ENCODE results near the gene MTHFS.
"Not testable (repeated sequence)": the region's sequence is repeated elsewhere in the genome, so short reads cannot be mapped to it uniquely, and the experiment has no call there.

MTHFS gene

GRCh38 chr15:79896634-79897379 is at the start of gene MTHFS:
Gene MTHFS, minus strand, starts transcription at chr15:79897014. Its CDS starts 26 bp downstream, at chr15:79896988.
- peak; percentile 53 for DNase-seq

- DNase-seq = no peak
These were observed 47.8 kb upstream of the MTHFS start for GRCh38 chr15:79944622-79945021.

DNA sequence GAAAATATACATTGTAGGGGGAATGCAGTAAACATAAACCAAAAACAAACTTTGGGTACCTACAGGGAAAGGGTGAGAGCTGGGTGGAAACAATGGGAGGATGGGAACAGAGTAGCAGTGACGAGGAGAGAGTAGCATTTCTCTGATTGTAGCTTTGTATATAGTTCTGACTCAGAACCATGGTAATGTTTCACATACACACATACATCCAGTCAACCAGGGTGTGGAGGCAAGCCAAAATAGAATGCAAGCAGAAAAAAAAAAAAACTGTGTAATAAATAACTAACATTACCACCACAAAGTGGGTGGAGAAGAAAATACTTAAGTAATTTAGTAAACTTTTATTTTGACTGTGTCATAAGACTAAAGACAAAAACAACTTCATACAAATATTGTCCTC is 47.0 kb upstream of the MTHFS start:
- no peak for DNase-seq

GRCh38 chr15:79942741-79943481 is 46.1 kb upstream of the MTHFS start:
- no peak for DNase-seq

DNA sequence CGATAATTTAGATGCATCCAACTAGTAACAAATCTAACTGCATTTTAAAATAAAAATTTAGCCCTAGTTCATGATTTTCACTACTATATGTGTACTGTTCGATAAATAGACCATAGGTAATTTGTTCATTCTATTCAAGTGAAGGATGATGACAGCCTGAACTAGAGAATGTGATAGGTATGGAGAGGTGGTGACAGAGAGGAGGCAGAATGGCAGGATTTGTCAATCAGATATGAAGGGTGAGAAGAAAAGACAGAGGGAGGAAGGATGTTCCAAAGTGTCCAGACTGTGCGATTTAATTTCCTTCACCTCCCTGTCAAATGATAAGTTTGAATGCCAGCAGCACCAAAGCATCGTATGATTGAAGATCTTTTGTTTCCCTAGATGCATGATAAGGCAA is 42.6 kb upstream of the MTHFS start:
- DNase-seq = no peak

DNA sequence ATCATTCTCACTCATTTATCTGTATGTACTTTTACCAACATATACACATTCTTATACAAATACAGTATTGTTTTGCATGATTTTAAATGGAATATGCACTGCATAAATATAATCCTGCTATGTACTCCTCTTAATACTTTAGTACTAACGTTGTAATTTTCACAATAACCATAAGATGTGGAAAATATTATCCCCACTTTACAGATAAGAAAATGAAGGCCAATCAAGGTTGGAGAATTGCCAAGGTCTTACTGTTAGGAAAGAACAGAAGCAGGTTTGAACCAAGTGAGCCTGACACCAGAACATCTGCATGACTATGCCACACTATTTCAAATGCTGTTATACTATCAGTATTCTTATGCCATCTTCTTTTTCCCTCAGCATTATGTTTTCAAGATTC is 41.3 kb upstream of the MTHFS start:
- DNase-seq = no peak

GRCh38 chr15:79935556-79936201 is 38.9 kb upstream of the MTHFS start:
- DNase-seq = not testable (repeated sequence)

DNA sequence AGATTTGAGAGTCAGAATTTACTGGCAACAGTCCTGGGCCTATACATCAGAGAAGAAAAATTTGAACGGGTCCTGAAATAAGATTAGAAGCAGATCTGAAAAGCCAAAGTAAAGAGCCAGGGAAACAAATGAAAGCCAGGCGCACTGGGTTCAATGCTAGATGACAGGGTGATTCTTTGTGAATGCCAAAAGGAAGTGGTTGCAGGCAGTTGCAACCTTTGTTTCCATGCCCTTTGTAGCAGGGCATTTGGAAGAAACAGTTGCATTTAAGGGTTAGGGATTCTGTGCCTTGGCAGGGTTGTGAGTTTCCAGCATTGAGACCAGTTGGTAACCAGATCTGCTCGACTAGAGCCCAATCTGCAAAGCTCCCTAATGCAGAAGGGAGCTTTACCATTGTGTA is 36.4 kb upstream of the MTHFS start:
- no peak for DNase-seq

GRCh38 chr15:79932447-79932846 is 35.6 kb upstream of the MTHFS start:
- DNase-seq = no peak

- DNase-seq = no peak
These were observed 33.7 kb upstream of the MTHFS start for GRCh38 chr15:79930516-79930915.

DNA sequence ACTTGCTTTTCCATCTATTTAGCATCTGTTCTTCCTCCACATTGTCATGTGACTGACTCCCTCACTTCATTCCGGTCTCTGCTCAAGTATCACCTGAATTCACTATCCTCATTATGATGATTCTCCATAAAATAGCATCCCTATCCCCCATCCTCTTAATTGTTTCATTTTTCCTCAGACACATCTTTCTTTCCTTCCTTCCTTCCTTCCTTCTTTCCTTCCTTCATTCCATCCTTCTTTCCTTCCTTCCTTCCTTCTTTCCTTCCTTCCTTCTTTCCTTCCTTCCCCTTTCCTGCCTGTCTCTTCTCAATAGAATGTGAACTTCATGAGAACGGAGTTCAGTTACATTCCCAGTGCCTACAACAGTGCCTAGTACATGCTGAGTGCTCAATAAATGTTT is 32.6 kb upstream of the MTHFS start:
- no peak for DNase-seq

GRCh38 chr15:79926116-79926515 is 29.3 kb upstream of the MTHFS start:
- not testable (repeated sequence) for DNase-seq

DNA sequence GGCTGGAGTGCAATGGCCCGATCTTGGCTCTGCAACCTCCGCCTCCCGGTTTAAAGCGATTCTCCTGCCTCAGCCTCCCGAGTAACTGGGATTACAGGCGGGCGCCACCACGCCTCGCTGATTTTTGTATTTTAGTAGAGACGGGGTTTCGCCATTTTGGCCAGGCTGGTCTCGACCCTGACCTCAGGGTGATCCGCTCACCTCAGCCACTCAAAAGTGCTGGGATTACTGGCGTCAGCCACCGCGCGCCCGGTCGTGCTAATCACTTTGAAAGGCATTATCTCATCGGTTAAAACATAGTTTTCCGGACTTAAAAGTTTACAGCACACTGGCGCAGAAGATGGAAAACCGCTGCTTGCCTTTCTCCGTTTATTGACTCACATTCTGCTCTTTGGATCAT is 27.6 kb upstream of the MTHFS start:
- DNase-seq = no peak

GRCh38 chr15:79923515-79924169 is 26.8 kb upstream of the MTHFS start:
- DNase-seq = peak; percentile 90

GRCh38 chr15:79923079-79923514 is 26.3 kb upstream of the MTHFS start:
- peak; percentile 17 for DNase-seq

- no peak for DNase-seq
These were observed 25.8 kb upstream of the MTHFS start for GRCh38 chr15:79922512-79923078.

DNA sequence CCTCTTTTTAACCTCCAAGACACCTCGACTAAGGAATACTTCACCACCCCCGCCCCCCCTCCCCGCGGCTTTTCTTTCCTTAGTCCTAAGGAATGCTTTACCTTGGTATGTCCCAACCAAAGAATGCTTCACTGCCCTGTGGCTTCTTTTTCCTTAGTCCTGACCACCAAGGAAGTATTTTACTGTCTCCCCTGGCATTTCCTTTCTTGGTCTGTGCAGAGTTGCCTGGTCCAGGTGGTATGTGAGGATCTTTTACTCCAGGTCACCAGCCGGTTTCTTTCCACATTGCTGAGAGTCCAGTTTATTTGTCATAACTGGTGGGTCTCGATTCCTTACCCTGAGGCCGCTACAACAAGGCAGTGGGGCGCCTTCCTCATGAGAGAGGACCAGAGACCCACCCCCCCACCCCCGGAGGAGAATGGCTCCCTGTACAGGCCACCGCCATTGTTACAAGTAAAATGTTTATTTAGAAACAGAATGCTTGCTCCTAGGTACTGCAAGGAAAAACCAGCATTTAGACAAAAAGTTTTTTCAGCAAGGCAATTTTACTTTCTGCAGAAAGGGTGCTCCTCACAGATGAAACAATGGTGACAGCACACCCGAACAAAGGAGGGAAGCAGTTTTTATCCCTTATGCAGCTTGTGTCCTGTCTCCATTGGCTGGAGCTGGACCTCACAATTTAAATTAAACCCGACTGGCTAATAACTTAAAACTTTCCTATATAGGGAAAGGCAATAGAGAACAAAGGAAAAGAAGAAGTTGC is 23.1 kb upstream of the MTHFS start:
- no peak for DNase-seq

DNA sequence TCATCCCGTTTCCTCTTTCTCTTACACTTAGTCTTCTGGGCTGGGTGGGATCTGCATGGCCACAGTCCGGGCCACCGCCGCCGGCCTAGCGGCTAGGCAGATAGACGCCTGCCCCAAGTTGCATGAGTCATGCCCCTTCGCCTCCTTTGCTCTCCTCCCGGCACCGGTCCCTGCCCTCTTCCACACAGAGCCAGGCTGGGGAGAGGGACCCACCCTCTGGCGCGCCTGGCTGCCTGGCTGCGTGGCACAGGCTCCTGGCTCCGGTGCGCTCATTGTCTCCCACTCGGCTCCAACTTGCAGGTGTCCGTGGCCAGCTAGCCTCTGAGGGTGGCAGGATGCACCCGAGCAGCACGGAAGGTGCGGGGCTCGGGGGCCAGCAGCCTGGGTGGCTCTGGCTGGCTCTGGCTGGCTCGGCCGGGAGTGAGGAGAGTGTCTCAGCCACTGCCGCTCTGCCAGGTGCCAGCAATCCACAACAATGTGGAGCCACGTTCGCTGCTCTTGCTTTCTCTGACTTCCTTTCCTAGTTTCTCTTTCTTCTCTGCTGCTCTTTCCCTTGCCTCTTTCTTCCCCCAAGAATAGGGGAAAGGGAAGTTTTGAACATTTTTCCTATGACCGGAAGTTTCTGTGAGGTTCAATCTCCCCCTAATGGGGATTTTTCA is 22.4 kb upstream of the MTHFS start:
- no peak for DNase-seq

- no peak for DNase-seq
These were observed 21.5 kb upstream of the MTHFS start for GRCh38 chr15:79918278-79918677.

- DNase-seq = no peak
These were observed 19.8 kb upstream of the MTHFS start for GRCh38 chr15:79916502-79917132.
